Measurements from ENCODE around the gene ETV3.
A peak's percentile ranks its signal among the peaks of the same experiment; 100 is the strongest.

ETV3 gene

DNA sequence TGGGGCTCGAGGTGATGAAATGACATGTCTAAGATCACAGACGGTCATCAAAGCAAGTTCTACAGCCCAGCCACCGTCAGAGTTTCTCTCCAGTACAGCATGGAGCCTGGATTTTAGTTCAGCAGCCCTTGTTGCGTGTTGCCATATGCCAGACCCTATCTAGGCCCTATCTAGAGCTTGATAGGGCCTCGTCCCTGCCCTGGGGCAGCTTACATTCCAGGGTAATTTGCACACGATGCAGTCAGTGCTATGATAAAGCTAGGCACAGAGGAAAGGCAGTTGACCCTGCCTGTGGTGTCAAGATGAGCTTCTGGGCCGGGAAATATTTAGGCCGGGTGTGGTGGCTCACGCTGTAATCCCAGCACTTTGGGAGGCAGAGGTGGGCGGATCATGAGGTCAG is 57.5 kb downstream of the ETV3 start:
- Histone ChIP-seq H3K36me3 (ENCODE audit: insufficient read depth, low read length) (no peaks in the 10 kb centered on the region), H3K27ac (ENCODE audit: low read depth, low read length) (no peak overlapping the region), H3K79me2 (ENCODE audit: control insufficient read depth, insufficient read depth, low read length, unreplicated experiment) (no peaks in the 10 kb centered on the region), H3K4me3 (ENCODE audit: low read depth, low read length) (no peak overlapping the region), H3K27me3 (ENCODE audit: insufficient read depth, low read length) (peaks cover 24% of the 10 kb centered on the region), H3K4me1 (ENCODE audit: control insufficient read depth, insufficient read depth, low read length, unreplicated experiment) (no peaks in the 10 kb centered on the region), H2AFZ (ENCODE audit: low read length, unreplicated experiment) (no peak overlapping the region)

- H2AFZ ChIP-seq (ENCODE audit: low read length, unreplicated experiment) = no peak overlapping the region
- H3K79me2 ChIP-seq (ENCODE audit: control insufficient read depth, insufficient read depth, low read length, unreplicated experiment) = no peaks in the 10 kb centered on the region
- peaks cover 18% of the 10 kb centered on the region for H3K27me3 ChIP-seq (ENCODE audit: insufficient read depth, low read length)
- no peaks in the 10 kb centered on the region for H3K4me1 ChIP-seq (ENCODE audit: control insufficient read depth, insufficient read depth, low read length, unreplicated experiment)
- no peaks in the 10 kb centered on the region for H3K36me3 ChIP-seq (ENCODE audit: insufficient read depth, low read length)
- no peak overlapping the region for H3K4me3 ChIP-seq (ENCODE audit: low read depth, low read length)
- H3K27ac ChIP-seq (ENCODE audit: low read depth, low read length) = no peak overlapping the region
These were observed 60.8 kb downstream of the ETV3 start for GRCh38 chr1:157077394-157077793.

DNA sequence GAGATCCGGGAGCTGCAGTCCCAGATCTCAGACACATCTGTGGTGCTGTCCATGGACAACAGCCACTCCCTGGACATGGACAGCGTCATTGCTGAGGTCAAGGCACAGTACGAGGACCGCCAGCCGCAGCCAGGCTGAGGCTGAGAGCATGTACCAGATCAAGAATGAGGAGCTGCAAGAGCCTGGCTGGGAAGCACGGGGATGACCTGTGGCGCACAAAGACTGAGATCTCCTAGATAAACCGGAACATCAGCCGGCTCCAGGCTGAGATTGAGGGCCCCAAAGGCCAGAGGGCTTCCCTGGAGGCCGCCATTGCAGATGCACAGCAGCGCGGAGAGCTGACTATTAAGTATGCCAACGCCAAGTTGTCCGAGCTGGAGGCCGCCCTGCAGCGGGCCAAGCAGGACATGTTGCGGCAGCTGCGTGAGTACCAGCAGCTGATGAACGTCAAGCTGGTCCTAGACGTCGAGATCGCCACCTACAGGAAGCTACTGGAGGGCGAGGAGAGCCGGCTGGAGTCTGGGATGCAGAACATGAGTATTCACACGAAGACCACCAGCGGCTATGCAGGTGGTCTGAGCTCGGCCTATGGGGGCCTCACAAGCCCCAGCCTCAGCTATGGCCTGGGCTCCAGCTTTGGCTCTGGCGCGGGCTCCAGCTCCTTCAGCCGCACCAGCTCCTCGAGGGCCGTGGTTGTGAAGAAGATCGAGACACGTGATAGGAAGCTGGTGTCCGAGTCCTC is 64.1 kb downstream of the ETV3 start:
- Histone ChIP-seq H3K79me2 (ENCODE audit: control insufficient read depth, insufficient read depth, low read length, unreplicated experiment) (no peaks in the 10 kb centered on the region), H3K27me3 (ENCODE audit: insufficient read depth, low read length) (peaks cover 46% of the 10 kb centered on the region), H3K27ac (ENCODE audit: low read depth, low read length) (no peak overlapping the region), H3K4me3 (ENCODE audit: low read depth, low read length) (0 out of 2 replicates have a peak overlapping the region, but pooled peaks have one; percentile 7), H3K36me3 (ENCODE audit: insufficient read depth, low read length) (no peaks in the 10 kb centered on the region), H3K4me1 (ENCODE audit: control insufficient read depth, insufficient read depth, low read length, unreplicated experiment) (no peaks in the 10 kb centered on the region), H2AFZ (ENCODE audit: low read length, unreplicated experiment) (no peak overlapping the region)

Measured in ACC112 (cell line).